ENCODE measurements around the gene GTPBP3. TPM values are rescaled to one million over a fixed set of nuclear protein-coding genes. Genes with fewer than 3 reads are reported as not detected.

Gene GTPBP3
- total RNA-seq, 4 donors from 2014 or later: 9.3 to 20.2 (median 15.6) TPM

GRCh38 chr19:17330262-17331044 is 6.9 kb upstream of the GTPBP3 start:
- 92% methylated on average over 16 of the region's 24 CpGs; no CpG with 5 or more reads in 1 of the 2 donors for WGBS, 2 donors (ENCODE audit: low coverage in 1 of 2)
- ATAC-seq: no peak
- Histone ChIP-seq H3K27me3 (peaks cover 30% of the 10 kb centered on the region), H3K4me3 (no peak overlapping the region), H3K36me3 (peaks cover 0 to 22% of the 10 kb centered on the region in 2 donors), H3K9me3 (no peaks in the 10 kb centered on the region), H3K4me1 (peaks cover 0 to 59% (median 23%) of the 10 kb centered on the region in 3 donors), H3K27ac (no peak overlapping the region)
- TF ChIP-seq CTCF (IDR thresholded peaks at IDR 0.05) (no peak), POLR2A (IDR thresholded peaks at IDR 0.05) (no peak), EP300 (IDR thresholded peaks at IDR 0.05) (no peak), POLR2AphosphoS5 (IDR thresholded peaks at IDR 0.05) (no peak)

GRCh38 chr19:17331045-17331558 is 6.3 kb upstream of the GTPBP3 start:
- TF ChIP-seq POLR2A (IDR thresholded peaks at IDR 0.05): no peak
- no peak for TF ChIP-seq EP300 (IDR thresholded peaks at IDR 0.05)
- TF ChIP-seq POLR2AphosphoS5 (IDR thresholded peaks at IDR 0.05): no peak
- TF ChIP-seq CTCF (IDR thresholded peaks at IDR 0.05): no peak
- H3K4me1 ChIP-seq: peaks cover 0 to 65% (median 24%) of the 10 kb centered on the region in 3 donors
- H3K36me3 ChIP-seq: peaks cover 0 to 22% of the 10 kb centered on the region in 2 donors
- no peaks in the 10 kb centered on the region for H3K9me3 ChIP-seq
- no peak overlapping the region for H3K4me3 ChIP-seq
- H3K27ac ChIP-seq: no peak overlapping the region
- no peak for ATAC-seq
- WGBS, 2 donors (ENCODE audit: low coverage in 1 of 2): 93 to 100% methylated on average over 1 to 6 of the region's 13 CpGs
- H3K27me3 ChIP-seq: peaks cover 30% of the 10 kb centered on the region

- Histone ChIP-seq H3K4me3 (no peak overlapping the region), H3K27ac (no peak overlapping the region), H3K4me1 (peaks cover 0 to 56% (median 24%) of the 10 kb centered on the region in 3 donors), H3K27me3 (peaks cover 30% of the 10 kb centered on the region), H3K36me3 (peaks cover 0 to 22% of the 10 kb centered on the region in 2 donors), H3K9me3 (no peaks in the 10 kb centered on the region)
- no peak for TF ChIP-seq POLR2A (IDR thresholded peaks at IDR 0.05)
- no peak for TF ChIP-seq POLR2AphosphoS5 (IDR thresholded peaks at IDR 0.05)
- no peak for TF ChIP-seq CTCF (IDR thresholded peaks at IDR 0.05)
- no peak for TF ChIP-seq EP300 (IDR thresholded peaks at IDR 0.05)
- ATAC-seq: no peak
- WGBS, 2 donors (ENCODE audit: low coverage in 1 of 2): 85 to 100% methylated on average over 2 to 4 of the region's 8 CpGs
Measured at GRCh38 chr19:17332360-17332676, 5.0 kb upstream of the GTPBP3 start.

- H3K36me3 ChIP-seq: peaks cover 0 to 22% of the 10 kb centered on the region in 2 donors
- 98 to 100% methylated on average over 1 to 14 of the region's 45 CpGs for WGBS, 2 donors (ENCODE audit: low coverage in 1 of 2)
- H3K4me1 ChIP-seq: peaks cover 0 to 55% (median 27%) of the 10 kb centered on the region in 3 donors
- H3K27ac ChIP-seq: no peak overlapping the region
- H3K27me3 ChIP-seq: peaks cover 30% of the 10 kb centered on the region
- ATAC-seq: no peak
- no peak overlapping the region for H3K4me3 ChIP-seq
- TF ChIP-seq POLR2A (IDR thresholded peaks at IDR 0.05): no peak
- no peak for TF ChIP-seq POLR2AphosphoS5 (IDR thresholded peaks at IDR 0.05)
- no peak for TF ChIP-seq CTCF (IDR thresholded peaks at IDR 0.05)
- no peak for TF ChIP-seq EP300 (IDR thresholded peaks at IDR 0.05)
- no peaks in the 10 kb centered on the region for H3K9me3 ChIP-seq
Measured at GRCh38 chr19:17332677-17333581, 4.4 kb upstream of the GTPBP3 start.
